GM18951 (cell line): ENCODE data around the gene HYOU1.
"Not testable (repeated sequence)": the region's sequence is repeated elsewhere in the genome, so short reads cannot be mapped to it uniquely, and the experiment has no call there.

Experiments used
- POLR2A ChIP-seq: IDR thresholded peaks from 4 replicates; pipeline ENCODE4 v1.6.1; 2011; ENCODE audit warnings: mild to moderate bottlenecking; ENCODE audit not compliant: insufficient read length, insufficient read depth; ENCODE audit errors: extremely low read depth
- in situ Hi-C: fragments of 300-500 bp; cut with MboI; formaldehyde crosslinking; loops from one replicate; pipeline ENCODE4 v1.12.0; 2022; ENCODE audit warnings: low sequenced_read_pairs, mixed read lengths, inconsistent platforms; ENCODE audit not compliant: unreplicated experiment

HYOU1 gene

GRCh38 chr11:119028346-119029068 is 28.5 kb downstream of the HYOU1 start:
- no peak for TF ChIP-seq POLR2A
- in situ Hi-C loops: no loop called here

DNA sequence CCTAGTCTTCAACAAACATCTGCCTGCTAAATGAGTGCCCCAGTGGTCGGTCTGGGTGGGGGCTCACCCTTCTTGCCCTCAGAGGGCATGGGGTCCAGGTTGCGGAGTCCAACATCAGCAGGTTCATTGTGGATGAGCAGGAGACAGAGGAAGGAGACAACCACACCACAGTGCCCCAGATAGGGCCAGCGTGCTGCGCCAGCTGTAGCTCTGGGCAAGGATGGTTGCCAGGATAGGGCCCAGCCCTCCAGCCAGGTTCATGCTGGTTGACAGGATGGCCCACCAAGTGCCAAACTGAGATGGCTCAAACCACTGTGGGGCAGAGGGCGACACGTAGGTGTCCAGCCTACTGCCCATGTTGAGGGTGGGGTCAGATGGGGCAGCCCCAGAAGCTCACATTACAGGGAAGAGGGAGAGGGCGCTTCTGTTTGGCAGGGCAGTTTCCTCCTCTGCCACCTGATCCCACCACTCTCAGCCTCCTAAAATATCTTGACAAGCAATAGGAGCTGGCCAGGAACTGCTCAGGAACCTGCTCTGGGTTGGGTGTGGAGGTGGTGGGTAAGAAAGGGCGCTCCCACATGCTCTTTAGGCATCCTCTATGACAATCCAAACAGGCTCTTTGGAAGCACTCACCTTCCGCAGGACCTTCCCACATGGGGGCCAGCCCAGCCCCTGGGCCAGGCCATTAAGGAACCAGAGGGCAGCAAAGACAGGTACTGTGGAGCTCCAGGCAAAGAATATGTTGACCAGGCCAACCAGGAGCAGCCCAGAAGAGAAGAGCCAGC is 29.3 kb downstream of the HYOU1 start:
- TF ChIP-seq POLR2A: no peak

DNA sequence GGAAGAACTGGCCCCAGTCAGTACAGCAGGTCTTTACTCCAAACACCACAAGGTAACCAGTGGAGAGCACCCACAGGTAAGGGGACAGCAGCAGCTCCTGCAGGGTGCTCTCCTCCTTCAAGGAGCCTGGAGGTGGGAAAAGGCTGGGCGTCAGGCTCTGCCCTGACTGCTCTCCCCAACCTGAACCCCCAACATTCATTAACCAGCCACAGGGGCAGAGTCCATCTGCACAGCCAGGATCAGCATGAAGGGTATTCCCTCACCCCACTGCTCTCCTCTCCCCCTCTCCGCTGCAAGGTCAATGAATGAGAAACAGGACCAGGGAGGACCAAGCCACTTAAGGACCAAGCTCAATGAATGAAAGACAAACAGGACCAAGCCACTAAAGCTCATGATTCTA is 30.0 kb downstream of the HYOU1 start:
- in situ Hi-C loops: no loop called here
- no peak for TF ChIP-seq POLR2A

More for the DNA sequence above, 29.3 kb downstream of the HYOU1 start:
- in situ Hi-C loops: no loop called here

DNA sequence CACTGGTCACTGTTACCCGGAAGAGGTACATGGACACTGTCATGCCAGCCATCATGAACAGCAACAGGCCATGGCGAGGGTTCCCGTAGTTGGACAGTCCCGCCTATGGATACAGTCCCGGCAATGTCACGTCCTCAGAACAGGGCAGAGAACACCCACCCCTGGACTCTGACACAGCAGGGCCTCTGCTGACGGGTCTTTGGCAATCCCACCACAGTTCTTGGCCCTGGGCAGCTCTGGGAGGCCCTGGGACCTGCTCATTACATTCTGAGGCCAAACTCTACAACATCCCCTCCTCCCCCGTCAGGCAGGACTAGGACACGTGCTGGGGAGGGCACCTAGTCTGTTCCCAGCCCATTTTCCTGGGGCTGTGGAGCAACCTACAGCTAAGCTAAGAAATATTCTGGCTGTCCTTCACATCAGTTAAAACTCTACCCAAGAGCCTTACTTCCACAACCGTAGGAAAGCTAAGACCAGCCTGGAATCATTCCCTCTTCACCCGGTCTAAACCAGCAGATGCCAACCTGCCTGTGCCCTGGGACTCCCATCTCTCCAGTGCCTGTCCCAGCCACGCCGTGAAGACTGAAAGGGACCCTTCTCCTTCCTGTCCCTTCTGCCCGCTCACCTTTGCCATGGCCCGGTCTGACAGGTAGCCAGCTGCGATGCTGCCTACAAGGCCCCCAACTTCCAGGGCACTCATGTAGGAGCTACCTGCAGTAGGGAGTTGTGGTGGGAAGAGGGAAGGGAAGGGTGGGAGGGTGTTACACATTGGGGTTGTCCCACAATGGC is 30.8 kb downstream of the HYOU1 start:
- TF ChIP-seq POLR2A: no peak
- in situ Hi-C loops: no loop called here

DNA sequence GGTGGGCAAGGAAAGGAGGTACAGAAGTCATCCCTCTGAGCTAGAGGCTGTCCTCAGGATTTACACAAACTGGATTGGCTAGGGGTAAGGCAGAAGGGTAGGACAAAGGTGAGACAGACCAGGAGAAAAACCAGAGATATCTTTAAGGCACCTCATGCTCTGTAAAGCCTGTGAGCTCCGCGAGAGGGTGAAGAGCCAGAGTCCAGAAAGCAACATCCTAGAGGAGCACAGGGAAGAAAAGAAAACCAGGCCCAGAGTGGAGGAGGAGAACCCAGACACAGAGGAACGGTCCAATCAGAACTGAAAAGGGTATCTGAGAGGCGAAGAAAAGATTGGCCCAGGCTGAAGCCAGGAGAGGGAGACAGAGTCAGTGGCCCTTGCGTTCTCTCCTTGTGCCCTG is 31.5 kb downstream of the HYOU1 start:
- in situ Hi-C loops: no loop called here
- TF ChIP-seq POLR2A: no peak

- TF ChIP-seq POLR2A: no peak
- in situ Hi-C loops: no loop called here
Measured at GRCh38 chr11:119025099-119025473, 31.9 kb downstream of the HYOU1 start.

- in situ Hi-C loops: no loop called here
- TF ChIP-seq POLR2A: no peak
Measured at GRCh38 chr11:119024430-119025098, 32.4 kb downstream of the HYOU1 start.

GRCh38 chr11:119023741-119024140 is 33.3 kb downstream of the HYOU1 start:
- in situ Hi-C loops: no loop called here
- TF ChIP-seq POLR2A: no peak

- in situ Hi-C loops: no loop called here
- TF ChIP-seq POLR2A: no peak
Measured at GRCh38 chr11:119021631-119022030, 35.4 kb downstream of the HYOU1 start.

DNA sequence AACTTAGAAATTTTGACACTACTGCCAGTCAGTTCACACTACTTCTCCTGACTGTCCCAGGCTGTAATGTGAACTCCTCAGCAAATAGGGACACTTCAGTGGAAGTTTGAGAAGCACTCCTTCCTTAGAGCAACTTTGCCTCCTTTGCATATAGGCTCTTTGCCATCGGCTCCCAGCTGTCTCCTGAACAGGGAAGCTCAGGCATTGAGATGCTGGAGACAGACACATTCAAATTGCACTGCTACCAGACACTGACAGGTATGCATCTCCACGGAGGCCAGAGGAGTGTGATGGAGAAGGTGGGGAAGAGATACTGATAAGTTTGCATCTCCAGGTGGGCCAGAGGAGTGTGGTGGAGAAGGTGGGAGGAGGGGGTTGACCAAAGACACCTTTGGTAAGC is 37.0 kb downstream of the HYOU1 start:
- in situ Hi-C loops: no loop called here
- TF ChIP-seq POLR2A: no peak

DNA sequence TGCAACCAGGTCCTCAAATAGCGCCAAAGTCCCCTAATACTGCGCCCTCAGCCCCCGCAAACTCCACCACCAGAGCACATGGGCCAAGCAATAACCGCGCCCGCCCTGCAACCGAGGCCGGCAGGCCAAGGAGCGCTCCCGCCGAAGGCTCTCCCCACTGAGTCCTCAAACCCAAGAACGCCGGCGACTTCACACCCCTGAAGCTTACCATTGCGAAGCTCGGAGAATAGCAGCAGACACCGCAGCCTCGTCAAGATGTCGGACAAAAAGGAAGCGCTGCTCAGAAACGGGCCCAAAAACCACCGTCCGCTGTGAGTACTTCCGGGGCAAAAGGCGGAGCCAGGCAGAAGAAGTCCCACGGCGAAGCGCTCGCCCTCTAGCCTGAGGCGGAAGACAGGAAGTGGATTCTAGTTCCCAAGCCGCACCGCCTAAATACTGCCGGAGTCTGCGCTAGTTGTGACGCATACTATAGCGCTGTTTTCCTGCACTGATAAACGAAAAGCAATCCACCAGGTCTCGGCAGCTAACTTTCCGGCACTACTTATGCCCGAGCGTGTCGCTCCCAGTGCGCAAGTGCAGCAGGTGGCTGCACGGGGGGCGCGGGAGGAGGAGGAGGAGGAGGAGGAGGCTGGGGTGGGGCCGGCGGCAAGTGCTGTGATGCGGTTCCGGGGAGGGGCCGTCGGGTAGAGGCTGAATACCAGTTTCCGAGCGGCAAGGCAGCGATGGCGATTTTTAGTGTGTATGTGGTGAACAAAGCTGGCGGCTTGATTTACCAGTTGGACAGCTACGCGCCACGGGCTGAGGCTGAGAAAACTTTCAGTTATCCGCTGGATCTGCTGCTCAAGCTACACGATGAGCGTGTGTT is 38.7 kb downstream of the HYOU1 start, which contains the start of the genes RPS25 and TRAPPC4:
RPS25 (minus strand) TSS at position 270 of the 865 bp plus-strand sequence; CDS start at position 211, 59 bp downstream.
TRAPPC4 (plus strand) TSS at position 693 of the 865 bp plus-strand sequence; CDS start at position 723, 30 bp downstream.
- in situ Hi-C loops: no loop called here
- TF ChIP-seq POLR2A: peak; percentile 91

GRCh38 chr11:119017377-119017776 is 39.6 kb downstream of the HYOU1 start:
- in situ Hi-C loops: not testable (repeated sequence)
